Kidney epithelial cell (primary cell): Measurements from ENCODE around the gene ZHX3. TPM values are rescaled to one million over a fixed set of nuclear protein-coding genes. Genes with fewer than 3 reads are reported as not detected.

ENCODE experiments used
- DNase-seq: peaks from one replicate; pipeline ENCODE4 v3.0.0-alpha.2; 2010; ENCODE audit warnings: low read depth
- H3K27me3 ChIP-seq: 2 replicates; pipeline ENCODE4 v1.6.0; 2011; ENCODE audit warnings: low read length; ENCODE audit not compliant: control insufficient read depth, insufficient read depth
- H3K36me3 ChIP-seq: 2 replicates; pipeline ENCODE4 v1.5.1; 2011; ENCODE audit warnings: low read length; ENCODE audit not compliant: control insufficient read depth, insufficient read depth
- H3K4me3 ChIP-seq: 2 replicates; pipeline ENCODE4 v1.5.1; 2011; ENCODE audit warnings: low read depth, mild to moderate bottlenecking, control low read depth, low read length
- total RNA-seq: library from RNA; depleted of rRNA; stranded (reverse); fragments of >200 nt; gene quantifications from 2 replicates; pipeline ENCODE4 v1.2.3, GENCODE V29; 2015
- TF ChIP-seq, protein P1 (sequence below): IDR thresholded peaks from 2 replicates; pipeline ENCODE4 v1.5.1; 2011; ENCODE audit warnings: mild to moderate bottlenecking, moderate library complexity, low read length, control low read depth, inconsistent platforms; ENCODE audit not compliant: insufficient read depth, poor library complexity, severe bottlenecking

The ZHX3 gene
- total RNA-seq, 1 donor from 2014 or later: 7.6 TPM

DNA sequence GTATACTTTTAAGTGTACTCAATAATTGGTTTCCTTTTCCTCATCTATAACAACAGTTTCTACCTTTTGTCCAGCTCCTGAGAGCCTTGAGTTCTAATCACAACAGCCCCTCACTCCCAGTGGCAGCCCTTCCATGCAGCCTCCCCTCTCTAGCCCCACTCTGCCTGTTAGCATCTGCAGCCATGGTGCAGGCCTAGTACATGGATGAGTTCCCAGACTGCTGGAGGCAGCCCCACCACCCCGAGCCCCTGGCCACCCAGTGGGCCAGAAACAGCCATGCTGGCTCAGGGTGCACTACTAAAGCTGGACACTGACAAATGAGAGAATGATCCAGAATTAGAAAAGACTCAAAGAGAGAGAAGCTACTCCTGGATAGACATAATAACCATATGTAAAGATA lies 13.4 kb upstream of the ZHX3 start:
- H3K36me3 ChIP-seq: no peaks in the 10 kb centered on the region
- H3K4me3 ChIP-seq: no peak overlapping the region
- DNase-seq: no peak
- TF ChIP-seq, protein P1, sequence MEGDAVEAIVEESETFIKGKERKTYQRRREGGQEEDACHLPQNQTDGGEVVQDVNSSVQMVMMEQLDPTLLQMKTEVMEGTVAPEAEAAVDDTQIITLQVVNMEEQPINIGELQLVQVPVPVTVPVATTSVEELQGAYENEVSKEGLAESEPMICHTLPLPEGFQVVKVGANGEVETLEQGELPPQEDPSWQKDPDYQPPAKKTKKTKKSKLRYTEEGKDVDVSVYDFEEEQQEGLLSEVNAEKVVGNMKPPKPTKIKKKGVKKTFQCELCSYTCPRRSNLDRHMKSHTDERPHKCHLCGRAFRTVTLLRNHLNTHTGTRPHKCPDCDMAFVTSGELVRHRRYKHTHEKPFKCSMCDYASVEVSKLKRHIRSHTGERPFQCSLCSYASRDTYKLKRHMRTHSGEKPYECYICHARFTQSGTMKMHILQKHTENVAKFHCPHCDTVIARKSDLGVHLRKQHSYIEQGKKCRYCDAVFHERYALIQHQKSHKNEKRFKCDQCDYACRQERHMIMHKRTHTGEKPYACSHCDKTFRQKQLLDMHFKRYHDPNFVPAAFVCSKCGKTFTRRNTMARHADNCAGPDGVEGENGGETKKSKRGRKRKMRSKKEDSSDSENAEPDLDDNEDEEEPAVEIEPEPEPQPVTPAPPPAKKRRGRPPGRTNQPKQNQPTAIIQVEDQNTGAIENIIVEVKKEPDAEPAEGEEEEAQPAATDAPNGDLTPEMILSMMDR: no peak
- H3K27me3 ChIP-seq: no peaks in the 10 kb centered on the region

DNA sequence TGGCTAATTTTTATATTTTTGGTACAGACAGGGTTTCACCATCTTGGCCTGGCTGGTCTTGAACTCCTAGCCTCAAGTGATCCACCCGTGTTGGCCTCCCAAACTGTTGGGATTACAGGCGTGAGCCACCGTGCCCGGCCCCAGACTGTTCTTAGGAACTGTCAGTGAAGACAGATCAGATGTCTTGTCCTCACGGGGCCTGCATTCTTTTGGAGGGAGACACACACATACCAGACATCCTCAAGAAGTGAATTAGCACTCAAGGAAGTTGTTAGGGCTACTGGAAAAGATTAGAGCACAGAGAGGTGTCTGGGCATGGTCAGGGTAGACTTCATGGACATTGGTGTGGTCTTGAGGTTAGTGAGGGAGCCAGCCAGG lies 12.8 kb upstream of the ZHX3 start:
- TF ChIP-seq, protein P1: no peak
- no peak for DNase-seq
- H3K36me3 ChIP-seq: no peaks in the 10 kb centered on the region
- H3K4me3 ChIP-seq: no peak overlapping the region
- H3K27me3 ChIP-seq: no peaks in the 10 kb centered on the region

DNA sequence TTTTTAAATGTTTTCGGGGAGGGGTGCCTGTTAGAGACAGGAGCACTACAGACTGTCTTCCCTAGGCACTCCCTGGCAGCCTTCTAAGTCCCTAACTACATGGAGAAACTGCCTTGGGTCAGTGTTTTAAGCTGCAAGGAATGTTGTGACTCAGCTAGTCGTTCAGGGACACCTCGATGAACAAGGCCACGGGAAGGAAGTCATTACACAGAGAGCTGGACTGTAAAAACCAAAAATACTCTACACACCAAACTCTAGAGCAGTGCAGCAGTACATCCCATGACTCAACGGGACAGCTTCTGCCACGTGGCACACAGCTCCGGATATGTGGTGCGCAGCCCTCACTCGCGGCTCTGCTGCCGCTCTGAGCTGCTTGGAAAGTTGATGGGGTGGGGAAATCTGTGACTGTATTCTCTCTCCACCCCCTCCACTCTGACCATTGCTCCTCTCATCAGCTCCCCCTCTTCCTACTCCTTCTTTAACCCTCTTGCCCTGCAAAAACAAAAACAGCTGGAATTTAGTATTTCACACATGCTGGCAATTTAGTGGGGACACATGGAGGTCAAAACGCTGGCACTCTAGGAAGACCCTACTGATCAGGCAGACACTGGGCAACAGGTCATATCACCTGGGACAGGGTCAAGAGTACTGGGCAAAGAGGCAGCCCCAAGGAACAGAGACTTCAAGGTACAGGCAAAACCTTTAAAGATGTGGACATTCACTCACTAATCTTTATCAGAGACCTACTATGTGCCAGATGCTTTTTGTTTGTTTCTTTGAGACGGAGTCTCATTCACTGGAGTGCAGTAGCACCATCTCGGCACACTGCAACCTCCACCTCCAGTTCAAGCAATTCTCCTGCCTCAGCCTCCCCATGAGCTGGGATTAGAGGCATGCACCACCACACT lies 12.2 kb upstream of the ZHX3 start:
- no peaks in the 10 kb centered on the region for H3K36me3 ChIP-seq
- H3K4me3 ChIP-seq: no peak overlapping the region

DNA sequence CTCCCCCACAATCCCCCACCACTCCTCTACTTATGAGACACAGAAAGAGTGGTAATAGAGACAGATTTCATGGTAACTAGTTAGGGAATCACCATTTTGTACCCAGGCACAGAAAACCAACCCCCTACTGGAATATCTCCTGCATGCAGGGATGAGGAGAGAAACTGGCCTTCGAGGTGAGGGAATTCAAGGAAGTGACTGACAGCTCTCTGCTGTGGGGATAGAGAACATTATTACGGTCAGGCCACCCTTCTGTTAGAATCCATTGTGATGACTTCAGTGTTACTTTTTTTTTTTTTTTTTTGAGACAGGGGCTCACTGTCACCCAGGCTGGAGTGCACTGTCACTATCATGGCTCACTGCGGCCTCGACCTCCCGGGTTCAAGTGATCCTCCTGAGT lies 9.6 kb upstream of the ZHX3 start:
- TF ChIP-seq, protein P1: no peak
- no peaks in the 10 kb centered on the region for H3K36me3 ChIP-seq
- no peak overlapping the region for H3K4me3 ChIP-seq
- no peak for DNase-seq
- H3K27me3 ChIP-seq: no peaks in the 10 kb centered on the region

More for the DNA sequence above, 12.2 kb upstream of the ZHX3 start:
- H3K27me3 ChIP-seq: no peaks in the 10 kb centered on the region
- TF ChIP-seq, protein P1: no peak
- DNase-seq: peak; percentile 99

DNA sequence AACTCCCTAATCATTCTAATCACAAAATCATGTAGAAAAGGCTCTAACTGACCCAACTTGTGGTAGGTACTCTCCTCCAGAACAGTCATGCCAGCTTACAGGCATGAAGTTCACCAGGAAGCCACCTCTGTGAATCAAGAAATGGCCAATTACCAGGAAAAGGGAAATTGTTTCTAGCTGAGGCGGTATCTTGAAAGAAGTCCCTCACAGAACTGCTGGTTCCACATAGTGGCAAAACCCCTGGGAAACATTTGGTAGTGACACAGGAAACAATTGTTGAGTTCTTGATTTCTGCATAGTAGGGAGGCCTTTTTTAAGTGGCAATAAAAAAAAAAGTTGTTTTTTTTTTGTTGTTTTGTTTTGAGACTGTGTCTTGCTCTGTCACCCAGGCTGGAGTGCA lies 3.4 kb upstream of the ZHX3 start:
- H3K36me3 ChIP-seq: no peaks in the 10 kb centered on the region
- TF ChIP-seq, protein P1: no peak
- H3K4me3 ChIP-seq: no peak overlapping the region
- H3K27me3 ChIP-seq: no peaks in the 10 kb centered on the region
- no peak for DNase-seq

DNA sequence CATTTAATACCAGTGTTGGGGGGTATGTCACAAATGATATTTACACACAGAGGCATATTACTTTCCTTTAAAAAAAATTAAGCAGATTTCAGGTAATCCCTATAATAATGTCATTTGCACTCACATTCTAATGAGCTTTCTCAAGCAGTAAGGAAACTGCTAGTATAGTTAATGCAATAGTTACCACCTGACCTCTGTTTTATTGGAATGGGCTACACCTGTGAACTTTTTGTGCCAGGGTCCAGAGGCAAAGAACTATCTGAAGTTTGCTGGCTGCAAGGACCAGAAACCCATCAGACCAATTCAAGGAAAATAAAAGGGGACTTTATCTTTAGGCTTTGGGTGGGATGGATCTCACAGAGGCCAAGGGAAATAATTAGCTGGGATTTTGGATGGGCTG lies 2.9 kb upstream of the ZHX3 start:
- TF ChIP-seq, protein P1: no peak
- Histone ChIP-seq H3K36me3 (no peaks in the 10 kb centered on the region), H3K4me3 (no peak overlapping the region), H3K27me3 (no peaks in the 10 kb centered on the region)
- DNase-seq: no peak
